Cardiac fibroblast (primary cell): Measurements from ENCODE around the gene RUSC2.

Source experiments
- DNase-seq, 2 donors: peaks; one replicate each; pipeline versions ENCODE4 v3.0.0 to v3.0.0-alpha.2; 2010; ENCODE audit warnings: low read depth in 2 of 2
- H3K4me3 ChIP-seq, 2 donors: replicated peaks in 1 of 2; 1 replicate in 1 of 2; 2 replicates in 1 of 2; pipeline ENCODE4 v1.5.1; 2011; ENCODE audit warnings: low read depth in 2 of 2, low read length in 2 of 2, mild to moderate bottlenecking in 2 of 2, moderate library complexity in 1 of 2
- TF ChIP-seq, protein P1 (sequence below): IDR thresholded peaks from one replicate; pipeline ENCODE4 v1.5.1; 2011; ENCODE audit warnings: low read depth, mild to moderate bottlenecking, low read length, inconsistent platforms

Gene RUSC2

DNA sequence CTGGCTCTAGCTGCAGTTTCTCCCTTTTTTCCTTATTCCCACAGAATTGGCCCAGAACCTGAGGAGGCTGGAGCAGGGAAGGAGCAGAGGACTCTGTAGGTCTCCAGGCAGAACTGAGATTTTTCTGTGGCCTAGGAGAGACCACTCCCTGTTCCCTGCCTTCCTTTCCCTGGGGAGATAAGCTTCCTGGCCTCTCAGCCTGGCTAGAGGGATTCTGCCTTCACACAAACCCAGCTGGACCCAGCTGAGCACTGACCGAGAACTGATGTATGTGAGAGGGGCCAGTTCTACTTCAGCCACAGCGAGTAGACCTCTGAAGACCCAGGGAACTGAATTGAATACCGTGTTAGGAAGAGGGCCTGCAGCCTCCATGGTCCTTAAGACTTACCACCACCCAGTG lies 48.0 kb downstream of the RUSC2 start:
- DNase-seq, result peak; percentile 61 to 79
- TF ChIP-seq, protein P1, sequence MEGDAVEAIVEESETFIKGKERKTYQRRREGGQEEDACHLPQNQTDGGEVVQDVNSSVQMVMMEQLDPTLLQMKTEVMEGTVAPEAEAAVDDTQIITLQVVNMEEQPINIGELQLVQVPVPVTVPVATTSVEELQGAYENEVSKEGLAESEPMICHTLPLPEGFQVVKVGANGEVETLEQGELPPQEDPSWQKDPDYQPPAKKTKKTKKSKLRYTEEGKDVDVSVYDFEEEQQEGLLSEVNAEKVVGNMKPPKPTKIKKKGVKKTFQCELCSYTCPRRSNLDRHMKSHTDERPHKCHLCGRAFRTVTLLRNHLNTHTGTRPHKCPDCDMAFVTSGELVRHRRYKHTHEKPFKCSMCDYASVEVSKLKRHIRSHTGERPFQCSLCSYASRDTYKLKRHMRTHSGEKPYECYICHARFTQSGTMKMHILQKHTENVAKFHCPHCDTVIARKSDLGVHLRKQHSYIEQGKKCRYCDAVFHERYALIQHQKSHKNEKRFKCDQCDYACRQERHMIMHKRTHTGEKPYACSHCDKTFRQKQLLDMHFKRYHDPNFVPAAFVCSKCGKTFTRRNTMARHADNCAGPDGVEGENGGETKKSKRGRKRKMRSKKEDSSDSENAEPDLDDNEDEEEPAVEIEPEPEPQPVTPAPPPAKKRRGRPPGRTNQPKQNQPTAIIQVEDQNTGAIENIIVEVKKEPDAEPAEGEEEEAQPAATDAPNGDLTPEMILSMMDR, result no peak
- peak overlapping the region in 1 of 2 donors; percentile 14 for H3K4me3 ChIP-seq

DNA sequence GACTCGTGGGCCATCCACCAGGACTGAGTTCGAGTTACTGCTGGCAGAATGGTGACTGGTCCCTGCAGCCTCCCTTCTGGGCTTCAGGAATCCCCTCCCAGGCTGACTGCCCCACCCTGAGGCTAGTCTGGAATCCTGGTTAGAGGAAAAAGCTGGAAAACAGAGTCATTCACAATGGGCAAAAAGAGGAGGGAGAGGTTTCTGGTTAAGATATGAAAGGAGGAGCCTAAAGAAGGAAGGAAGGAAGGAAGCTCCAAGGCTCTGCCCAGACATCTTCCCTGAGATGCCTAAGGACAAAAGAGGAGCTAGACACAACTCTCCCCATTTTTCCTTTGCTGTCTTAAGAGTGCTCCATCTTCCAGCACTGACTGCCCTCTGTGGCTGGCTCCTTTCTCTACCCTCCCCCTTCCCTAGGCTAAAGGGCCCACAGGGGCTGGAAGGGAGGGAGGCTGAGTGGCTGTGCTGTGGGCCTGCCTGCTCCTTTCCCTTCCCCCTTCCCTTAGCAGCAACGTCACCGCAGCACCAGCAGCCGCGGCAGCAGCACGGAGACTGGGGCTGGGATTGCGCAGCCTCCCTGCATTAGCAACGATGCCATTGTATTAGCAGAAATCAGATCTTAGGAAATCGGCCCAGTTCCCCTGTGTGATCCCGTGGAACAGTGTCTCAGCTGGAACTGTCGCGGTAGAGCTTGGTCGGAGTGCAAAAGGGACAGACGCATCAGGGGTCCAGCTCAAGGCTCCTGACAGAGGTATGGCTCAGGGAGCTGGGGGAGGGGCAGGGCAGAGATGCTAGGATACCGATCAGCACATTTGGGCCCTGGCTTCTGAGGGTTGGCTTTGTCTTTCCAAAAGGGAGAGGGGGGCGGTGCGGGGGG lies 48.7 kb downstream of the RUSC2 start:
- TF ChIP-seq, protein P1, result no peak
- peak overlapping the region; percentile 39 to 53 for H3K4me3 ChIP-seq
- peak; percentile 87 to 88 for DNase-seq
